Measurements from ENCODE around the gene ATXN1L.
"Not testable (repeated sequence)": the region's sequence is repeated elsewhere in the genome, so short reads cannot be mapped to it uniquely, and the experiment has no call there.

ATXN1L gene

GRCh38 chr16:71845639-71846430 lies at the start of gene ATXN1L:
Gene ATXN1L (plus strand): TSS chr16:71845976. CDS start chr16:71849741, 3,765 bp downstream.
- DNase-seq, result peak; percentile 95

- DNase-seq, result no peak
Measured at GRCh38 chr16:71796501-71797097, 49.2 kb upstream of the ATXN1L start.

GRCh38 chr16:71803305-71803690 lies 42.5 kb upstream of the ATXN1L start:
- DNase-seq, result no peak

GRCh38 chr16:71807905-71808592 lies 37.7 kb upstream of the ATXN1L start:
- DNase-seq, result no peak

- DNase-seq, result peak; percentile 98
Measured at GRCh38 chr16:71808593-71809459, 37.0 kb upstream of the ATXN1L start, which contains the start of gene AP1G1. Gene AP1G1 (minus strand): TSS chr16:71808834. CDS start chr16:71789479, 19,355 bp downstream.

- DNase-seq, result not testable (repeated sequence)
Measured at GRCh38 chr16:71810155-71810530, 35.6 kb upstream of the ATXN1L start.

GRCh38 chr16:71811261-71811803 lies 34.4 kb upstream of the ATXN1L start:
- peak; percentile 36 for DNase-seq

- DNase-seq, result not testable (repeated sequence)
Measured at GRCh38 chr16:71817155-71817500, 28.6 kb upstream of the ATXN1L start.

- no peak for DNase-seq
Measured at GRCh38 chr16:71826533-71827017, 19.2 kb upstream of the ATXN1L start.

GRCh38 chr16:71830359-71830758 lies 15.4 kb upstream of the ATXN1L start:
- DNase-seq, result no peak

- not testable (repeated sequence) for DNase-seq
Measured at GRCh38 chr16:71831698-71832097, 14.1 kb upstream of the ATXN1L start.

- DNase-seq, result not testable (repeated sequence)
Measured at GRCh38 chr16:71832112-71832511, 13.7 kb upstream of the ATXN1L start.

GRCh38 chr16:71834291-71834690 lies 11.5 kb upstream of the ATXN1L start:
- no peak for DNase-seq

- no peak for DNase-seq
Measured at GRCh38 chr16:71837150-71837549, 8.6 kb upstream of the ATXN1L start.

- DNase-seq, result no peak
Measured at GRCh38 chr16:71840052-71840451, 5.7 kb upstream of the ATXN1L start.

GRCh38 chr16:71843572-71843971 lies 2.2 kb upstream of the ATXN1L start:
- DNase-seq, result no peak

GRCh38 chr16:71846431-71846830 lies 655 bp downstream of the ATXN1L start:
- DNase-seq, result peak; percentile 27

- no peak for DNase-seq
Measured at GRCh38 chr16:71847096-71847495, 1.3 kb downstream of the ATXN1L start.

- no peak for DNase-seq
Measured at GRCh38 chr16:71848622-71849021, 2.8 kb downstream of the ATXN1L start.

GRCh38 chr16:71851746-71852145 lies 6.0 kb downstream of the ATXN1L start:
- no peak for DNase-seq

GRCh38 chr16:71852158-71852557 lies 6.4 kb downstream of the ATXN1L start:
- no peak for DNase-seq

- no peak for DNase-seq
Measured at GRCh38 chr16:71852561-71852960, 6.8 kb downstream of the ATXN1L start.
